SK-N-MC (cell line): ENCODE results near the gene UNC79.
"Not testable (repeated sequence)": the region's sequence is repeated elsewhere in the genome, so short reads cannot be mapped to it uniquely, and the experiment has no call there.

Source experiments
- DNase-seq: peaks from one replicate; pipeline ENCODE4 v3.0.0-alpha.2; 2011; ENCODE audit warnings: low read depth, low spot score
- H3K27ac ChIP-seq: fragments of 200-600 bp; sonication (generic); 2 replicates; pipeline ENCODE4 v1.5.1; 2016; ENCODE audit warnings: mixed run types
- H3K36me3 ChIP-seq: fragments of 200-600 bp; sonication (generic); 2 replicates; pipeline ENCODE4 v1.6.1; 2017; ENCODE audit warnings: antibody characterized with exemption, low read length, mixed read lengths; ENCODE audit not compliant: insufficient read depth
- H3K4me3 ChIP-seq: fragments of 200-600 bp; sonication (generic); 2 replicates; pipeline ENCODE4 v1.5.1; 2016
- H3K9ac ChIP-seq: fragments of 200-600 bp; sonication (generic); 2 replicates; pipeline ENCODE4 v1.8.0; 2017; ENCODE audit warnings: mixed run types, mixed read lengths; ENCODE audit not compliant: insufficient read length
- H3K9me3 ChIP-seq: fragments of 200-600 bp; sonication (generic); 2 replicates; pipeline ENCODE4 v1.6.1; 2017; ENCODE audit warnings: low read depth, mild to moderate bottlenecking, antibody characterized with exemption, low read length, moderate library complexity, mixed read lengths
- EZH2 ChIP-seq: fragments of 200-600 bp; sonication (generic); IDR thresholded peaks from one replicate; pipeline ENCODE4 v1.6.1; 2017; ENCODE audit warnings: antibody characterized with exemption
- FOXP2 ChIP-seq: optimal IDR thresholded peaks from 2 replicates; pipeline ENCODE3; 2011; ENCODE audit warnings: mild to moderate bottlenecking, moderate library complexity; ENCODE audit not compliant: insufficient read depth; ENCODE audit errors: extremely low read length, control extremely low read depth
- POLR2AphosphoS5 ChIP-seq: IDR thresholded peaks from 2 replicates; pipeline ENCODE4 v1.6.1; 2012; ENCODE audit warnings: mild to moderate bottlenecking, low read depth, low read length, borderline replicate concordance

UNC79 gene

GRCh38 chr14:93476305-93476704 lies 45.6 kb downstream of the UNC79 start:
- no peak overlapping the region for H3K9ac ChIP-seq
- DNase-seq = no peak
- H3K36me3 ChIP-seq = no peaks in the 10 kb centered on the region; the same call in 1 of the 2 replicates
- no peaks in the 10 kb centered on the region; the same call in 1 of the 2 replicates for H3K9me3 ChIP-seq
- H3K4me3 ChIP-seq = no peak overlapping the region
- peak overlapping the region; percentile 100 for H3K27ac ChIP-seq
- no peak for TF ChIP-seq FOXP2
- no peak for TF ChIP-seq EZH2
- TF ChIP-seq POLR2AphosphoS5 = no peak

- Histone ChIP-seq H3K9ac (peak overlapping the region; percentile 81), H3K27ac (peak overlapping the region; percentile 100), H3K4me3 (peak overlapping the region; percentile 61)
- not testable (repeated sequence) for H3K36me3 ChIP-seq, H3K9me3 ChIP-seq
- DNase-seq = peak; percentile 93
- peak; percentile 67; the same call in 1 of the 2 replicates for TF ChIP-seq POLR2AphosphoS5
Observed at GRCh38 chr14:93479074-93479473, 48.3 kb downstream of the UNC79 start.

- H3K9me3 ChIP-seq = no peaks in the 10 kb centered on the region; the same call in 1 of the 2 replicates
- H3K27ac ChIP-seq = peak overlapping the region; percentile 100
- DNase-seq = no peak
- no peaks in the 10 kb centered on the region; the same call in 1 of the 2 replicates for H3K36me3 ChIP-seq
- peak overlapping the region; percentile 66 for H3K9ac ChIP-seq
- TF ChIP-seq POLR2AphosphoS5 (peak; percentile 60; the same call in 1 of the 2 replicates), FOXP2 (no peak)
- H3K4me3 ChIP-seq = peak overlapping the region; percentile 52; the same call in 1 of the 2 replicates
Observed at GRCh38 chr14:93480867-93481266, 50.1 kb downstream of the UNC79 start.

- Histone ChIP-seq H3K27ac (peak overlapping the region; percentile 100), H3K4me3 (peak overlapping the region; percentile 52), H3K9ac (peak overlapping the region; percentile 80), H3K36me3 (no peaks in the 10 kb centered on the region; the same call in 1 of the 2 replicates), H3K9me3 (no peaks in the 10 kb centered on the region; the same call in 1 of the 2 replicates)
- DNase-seq = peak; percentile 99
- TF ChIP-seq POLR2AphosphoS5 (peak; percentile 71; the same call in 1 of the 2 replicates), EZH2 (no peak), FOXP2 (peak; percentile 62)
Observed at GRCh38 chr14:93481758-93482157, 51.0 kb downstream of the UNC79 start.

GRCh38 chr14:93490001-93490400 lies 59.3 kb downstream of the UNC79 start:
- TF ChIP-seq EZH2 (no peak), FOXP2 (no peak), POLR2AphosphoS5 (no peak)
- Histone ChIP-seq H3K9ac (no peak overlapping the region), H3K36me3 (no peaks in the 10 kb centered on the region), H3K4me3 (no peak overlapping the region), H3K27ac (no peak overlapping the region), H3K9me3 (no peaks in the 10 kb centered on the region)
- DNase-seq = no peak

- no peaks in the 10 kb centered on the region for H3K9me3 ChIP-seq
- H3K9ac ChIP-seq = no peak overlapping the region
- no peak for DNase-seq
- no peaks in the 10 kb centered on the region for H3K36me3 ChIP-seq
- TF ChIP-seq FOXP2 = no peak
- no peak for TF ChIP-seq EZH2
- TF ChIP-seq POLR2AphosphoS5 = no peak
- peak overlapping the region; percentile 4; the same call in 1 of the 2 replicates for H3K27ac ChIP-seq
- H3K4me3 ChIP-seq = no peak overlapping the region
Observed at GRCh38 chr14:93493054-93493453, 62.3 kb downstream of the UNC79 start.

GRCh38 chr14:93493622-93494021 lies 62.9 kb downstream of the UNC79 start:
- DNase-seq, H3K4me3 ChIP-seq, H3K9me3 ChIP-seq, H3K9ac ChIP-seq, H3K36me3 ChIP-seq: not testable (repeated sequence)
- peak overlapping the region; percentile 4; the same call in 1 of the 2 replicates for H3K27ac ChIP-seq

GRCh38 chr14:93496856-93497741 lies 66.4 kb downstream of the UNC79 start:
- TF ChIP-seq FOXP2 (no peak), POLR2AphosphoS5 (no peak), EZH2 (no peak)
- DNase-seq = peak; percentile 85
- H3K9me3 ChIP-seq = no peaks in the 10 kb centered on the region
- H3K36me3 ChIP-seq = no peaks in the 10 kb centered on the region
- H3K27ac ChIP-seq = no peak overlapping the region
- H3K4me3 ChIP-seq = no peak overlapping the region
- H3K9ac ChIP-seq = no peak overlapping the region

GRCh38 chr14:93510056-93510455 lies 79.3 kb downstream of the UNC79 start:
- Histone ChIP-seq H3K9me3 (peaks cover 6% of the 10 kb centered on the region; the same call in 1 of the 2 replicates), H3K27ac (peak overlapping the region; percentile 67), H3K36me3 (no peaks in the 10 kb centered on the region), H3K4me3 (no peak overlapping the region), H3K9ac (no peak overlapping the region)
- TF ChIP-seq POLR2AphosphoS5 (no peak), EZH2 (no peak), FOXP2 (no peak)
- DNase-seq = no peak
